Astrocyte of the spinal cord (primary cell): ENCODE results near the gene RPP25.

Experiments used
- DNase-seq: peaks from one replicate; pipeline ENCODE4 v3.0.0; 2011; ENCODE audit warnings: low read depth, low spot score
- H3K4me3 ChIP-seq: 2 replicates; pipeline ENCODE4 v1.5.1; 2011; ENCODE audit warnings: low read depth, mild to moderate bottlenecking, low read length, moderate library complexity
- CTCF ChIP-seq: IDR thresholded peaks from 2 replicates; pipeline ENCODE4 v1.5.1; 2012; ENCODE audit warnings: low read depth, mild to moderate bottlenecking, low read length, inconsistent platforms
- in situ Hi-C: cut with HindIII; loops from 2 replicates; pipeline ENCODE4 v1.10.0; 2017; ENCODE audit warnings: low sequenced_read_pairs

Gene RPP25

GRCh38 chr15:74908635-74909034 lies 47.9 kb downstream of the RPP25 start:
- no peak for DNase-seq
- TF ChIP-seq CTCF: no peak
- in situ Hi-C loops: no loop called here
- H3K4me3 ChIP-seq: no peak overlapping the region

- peak; percentile 12 for DNase-seq
- TF ChIP-seq CTCF: no peak
- in situ Hi-C loops: no loop called here
- peak overlapping the region; percentile 89 for H3K4me3 ChIP-seq
These were observed 49.3 kb downstream of the RPP25 start for GRCh38 chr15:74907163-74907870.

GRCh38 chr15:74906450-74907162 lies 50.0 kb downstream of the RPP25 start, which contains the start of gene FAM219B:
FAM219B (minus strand) TSS chr15:74906851; CDS start chr15:74906800, 51 bp downstream.
- TF ChIP-seq CTCF: no peak

GRCh38 chr15:74906067-74906449 lies 50.5 kb downstream of the RPP25 start:
- in situ Hi-C loops: no loop called here
- H3K4me3 ChIP-seq: peak overlapping the region; percentile 89
- peak; percentile 42 for DNase-seq
- no peak for TF ChIP-seq CTCF

More at GRCh38 chr15:74906450-74907162, 50.0 kb downstream of the RPP25 start, which contains the start of gene FAM219B:
- H3K4me3 ChIP-seq: peak within 1 kb of the TSS; percentile 89
- in situ Hi-C loops: no loop called here
- DNase-seq: peak; percentile 86
